HCT116 (cell line): ENCODE results near the gene ATXN7L2. TPM values are rescaled to one million over a fixed set of nuclear protein-coding genes. Genes with fewer than 3 reads are reported as not detected.

ENCODE experiments used
- ATAC-seq: fragments of 200-7000 bp; cut with Tn5 transposase; 2 replicates; pipeline ENCODE4 v1.9.1; 2020; ENCODE audit warnings: mild to moderate bottlenecking, moderate library complexity
- BruUV-seq: library from RNA; stranded (reverse); fragments of 400-500 nt; replicated peaks from 2 replicates; lab custom pipeline; 2021; lab: Mats Ljungman, UMichigan
- CTCF ChIA-PET: fragments of 300-600 bp; sonication (Branson Sonifier 250); formaldehyde crosslinking; loops from one replicate; lab custom pipeline; 2021; ENCODE audit warnings: antibody characterized with exemption; lab: Charles Lee
- POLR2A ChIA-PET: fragments of 300-600, 350-600 bp; sonication (Branson Sonifier 250); formaldehyde crosslinking; loops from one replicate; lab custom pipeline; 2021; ENCODE audit warnings: antibody characterized with exemption; lab: Charles Lee
- RAD21 ChIA-PET, 2 experiments: fragments of 300-600 bp; sonication (Branson Sonifier 250); formaldehyde crosslinking; loops; one replicate each; lab custom pipeline; 2023; ENCODE audit warnings: low total read pairs in 2 of 2; ENCODE audit not compliant: uncharacterized antibody in 2 of 2, unreplicated experiment in 2 of 2, low non-redundant PET in 1 of 2; lab: Charles Lee
- DNase-seq: peaks from one replicate; pipeline ENCODE4 v3.0.0-alpha.2; 2010; ENCODE audit warnings: low read depth, low spot score
- H2AFZ ChIP-seq: fragments of 200-600 bp; shearing (Covaris generic), sonication (generic); 2 replicates; pipeline ENCODE4 v1.6.1; 2017; ENCODE audit warnings: low read depth, mixed run types, mixed read lengths, antibody characterized with exemption, low read length; ENCODE audit not compliant: poor library complexity, severe bottlenecking
- H3K27ac ChIP-seq: 2 replicates; pipeline ENCODE4 v1.5.1; 2012; ENCODE audit warnings: low read depth, low read length
- H3K27me3 ChIP-seq: fragments of 200-600 bp; sonication (generic); 2 replicates; pipeline ENCODE4 v1.6.1; 2016; ENCODE audit warnings: mixed run types, low read length, mixed read lengths; ENCODE audit not compliant: insufficient read depth
- H3K36me3 ChIP-seq, 2 experiments: fragments of 200-500 bp in 1 of 2; fragments of 200-600 bp in 1 of 2; sonication (Bioruptor generic) in 1 of 2; sonication (generic) in 1 of 2; 2 replicates each; pipeline versions ENCODE4 v1.5.1 to v1.6.1; 2014 to 2016; ENCODE audit warnings: low read length in 2 of 2, inconsistent platforms in 1 of 2, mixed read lengths in 1 of 2, mixed run types in 1 of 2; ENCODE audit not compliant: insufficient read depth in 2 of 2, control insufficient read depth in 1 of 2
- H3K4me1 ChIP-seq, 2 experiments: fragments of 200-600 bp in 1 of 2; sonication (generic) in 1 of 2; 2 replicates each; pipeline versions ENCODE4 v1.5.1 to v1.6.1; 2012 to 2017; ENCODE audit warnings: low read length in 2 of 2, inconsistent platforms in 1 of 2, mild to moderate bottlenecking in 1 of 2, mixed read lengths in 1 of 2, mixed run types in 1 of 2, moderate library complexity in 1 of 2; ENCODE audit not compliant: insufficient read depth in 2 of 2, control insufficient read depth in 1 of 2
- H3K4me2 ChIP-seq: fragments of 200-600 bp; sonication (generic); 2 replicates; pipeline ENCODE4 v1.6.1; 2017; ENCODE audit warnings: mixed run types, low read length, mixed read lengths
- H3K4me3 ChIP-seq, 2 experiments: fragments of 200-600 bp in 1 of 2; sonication (generic) in 1 of 2; replicated peaks in 1 of 2; 2 replicates each; pipeline ENCODE4 v1.5.1; 2011 to 2016; ENCODE audit warnings: low read length in 2 of 2, control low read depth in 1 of 2, low read depth in 1 of 2, mild to moderate bottlenecking in 1 of 2, mixed read lengths in 1 of 2, mixed run types in 1 of 2
- H3K79me2 ChIP-seq: fragments of 200-600 bp; sonication (generic); 2 replicates; pipeline ENCODE4 v1.6.1; 2017; ENCODE audit warnings: mild to moderate bottlenecking, mixed run types, low read length, moderate library complexity, mixed read lengths; ENCODE audit not compliant: insufficient read depth
- H3K9ac ChIP-seq: fragments of 200-600 bp; sonication (generic); 2 replicates; pipeline ENCODE4 v1.6.1; 2016; ENCODE audit warnings: low read length, mixed read lengths
- H3K9me2 ChIP-seq: fragments of 200-600 bp; sonication (generic), shearing (Covaris generic); 2 replicates; pipeline ENCODE4 v1.6.1; 2017; ENCODE audit warnings: mixed run types, mild to moderate bottlenecking, moderate library complexity; ENCODE audit not compliant: insufficient read depth
- H3K9me3 ChIP-seq, 2 experiments: fragments of 200-500 bp in 1 of 2; fragments of 200-600 bp in 1 of 2; sonication (Bioruptor generic) in 1 of 2; sonication (generic) in 1 of 2; 2 replicates each; pipeline ENCODE4 v1.6.1; 2014 to 2017; ENCODE audit warnings: low read length in 2 of 2, mixed read lengths in 2 of 2, inconsistent platforms in 1 of 2, low read depth in 1 of 2, mild to moderate bottlenecking in 1 of 2, mixed run types in 1 of 2, moderate library complexity in 1 of 2; ENCODE audit not compliant: control insufficient read depth in 1 of 2, insufficient read depth in 1 of 2
- H4K20me1 ChIP-seq: fragments of 200-600 bp; sonication (generic), shearing (Covaris generic); 2 replicates; pipeline ENCODE4 v1.6.1; 2017; ENCODE audit warnings: mixed run types, mild to moderate bottlenecking, moderate library complexity; ENCODE audit not compliant: insufficient read depth
- CBX3 ChIP-seq: IDR thresholded peaks from 2 replicates; pipeline ENCODE4 v1.6.1; 2012; ENCODE audit warnings: low read depth
- CEBPB ChIP-seq: IDR thresholded peaks from 2 replicates; pipeline ENCODE4 v1.6.1; 2012; ENCODE audit warnings: low read depth
- EGR1 ChIP-seq: IDR thresholded peaks from 2 replicates; pipeline ENCODE4 v1.6.1; 2012; ENCODE audit warnings: low read depth
- EZH2phosphoT487 ChIP-seq: fragments of 200-600 bp; IDR thresholded peaks from 2 replicates; pipeline ENCODE4 v1.6.1; 2018; ENCODE audit warnings: antibody characterized with exemption, borderline replicate concordance
- FOSL1 ChIP-seq: IDR thresholded peaks from 2 replicates; pipeline ENCODE4 v1.6.1; 2012; ENCODE audit warnings: low read depth
- JUND ChIP-seq: IDR thresholded peaks from 2 replicates; pipeline ENCODE4 v1.6.1; 2012
- RAD21 ChIP-seq: IDR thresholded peaks from 2 replicates; pipeline ENCODE4 v1.6.1; 2012; ENCODE audit warnings: low read depth, mild to moderate bottlenecking
- SRF ChIP-seq: IDR thresholded peaks from 2 replicates; pipeline ENCODE4 v1.6.1; 2012; ENCODE audit warnings: low read depth
- ZFX ChIP-seq: fragments of 450-650 bp; IDR thresholded peaks from 2 replicates; pipeline ENCODE4 v1.6.1; 2017
- intact Hi-C: fragments of 100-400 bp; cut with micrococcal nuclease; formaldehyde crosslinking; loops from 2 replicates; pipeline ENCODE4 v1.10.0; 2022
- total RNA-seq: library from RNA; stranded (reverse); gene quantifications from one replicate; pipeline ENCODE4 v1.2.1, GENCODE V29; 2021; ENCODE audit not compliant: unreplicated experiment
- TF ChIP-seq, protein P1 (sequence below): IDR thresholded peaks from 2 replicates; pipeline ENCODE4 v1.6.1; 2012
- TF ChIP-seq, protein P2 (sequence below): IDR thresholded peaks from 2 replicates; pipeline ENCODE4 v1.6.1; 2012; ENCODE audit warnings: low read depth
- TF ChIP-seq, protein P3 (sequence below), 3 experiments: fragments of 200-600 bp in 1 of 3; sonication (generic) in 1 of 3; IDR thresholded peaks in 2 of 3; conservative IDR thresholded peaks in 1 of 3; 2 replicates each; pipeline ENCODE4 v1.5.1; 2012 to 2017; ENCODE audit warnings: low read depth in 2 of 3, low read length in 2 of 3, antibody characterized with exemption in 1 of 3, borderline replicate concordance in 1 of 3, control low read depth in 1 of 3, mild to moderate bottlenecking in 1 of 3, mixed read lengths in 1 of 3, mixed run types in 1 of 3, moderate library complexity in 1 of 3; ENCODE audit not compliant: insufficient read depth in 1 of 3
- TF ChIP-seq, protein P4 (sequence below): IDR thresholded peaks from 2 replicates; pipeline ENCODE4 v1.6.1; 2012

ATXN7L2 gene
- total RNA-seq, 1 experiment from 2014 or later, result 7.2 TPM

DNA sequence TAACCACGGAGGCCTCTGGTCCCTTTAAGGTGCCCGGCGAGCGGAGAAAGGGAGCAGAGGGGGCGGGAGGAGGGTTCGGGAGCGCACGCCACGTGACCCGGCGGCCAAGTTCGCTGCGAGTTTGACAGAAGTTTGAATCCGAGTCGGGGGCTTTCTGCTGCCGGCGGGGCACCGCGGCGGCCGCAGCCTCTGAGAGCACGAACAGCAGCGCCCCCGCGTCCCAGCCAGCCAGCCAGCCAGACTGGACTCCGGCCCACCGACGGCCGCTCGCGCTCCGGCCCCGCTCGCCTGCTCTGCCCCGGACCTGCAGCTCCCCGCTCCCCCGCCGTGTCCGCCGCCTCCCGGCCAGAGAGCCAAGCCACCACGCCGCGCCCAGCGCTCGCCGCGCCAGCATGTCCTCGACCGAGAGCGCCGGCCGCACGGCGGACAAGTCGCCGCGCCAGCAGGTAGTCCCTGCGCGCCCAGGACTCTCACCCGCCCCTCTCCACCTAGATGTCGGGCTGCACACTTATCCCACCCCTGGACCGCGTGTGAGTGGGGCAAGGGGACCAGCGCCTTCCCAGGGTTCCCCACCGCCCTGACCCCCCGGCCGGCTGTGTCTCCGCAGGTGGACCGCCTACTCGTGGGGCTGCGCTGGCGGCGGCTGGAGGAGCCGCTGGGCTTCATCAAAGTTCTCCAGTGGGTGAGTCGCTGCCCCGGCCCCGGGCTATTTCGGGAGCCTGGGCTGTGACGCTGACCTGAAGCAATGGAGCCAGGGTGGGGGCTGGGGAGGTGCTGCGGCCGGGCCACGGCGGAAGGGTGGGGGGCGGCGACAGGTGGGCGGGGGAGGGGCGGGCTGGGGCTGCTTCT, 17.0 kb upstream of the ATXN7L2 start, which contains the start of gene SYPL2:
SYPL2 (plus strand) TSS at position 95 of the 849 bp plus-strand sequence; CDS start at position 393, 298 bp downstream.
- Histone ChIP-seq H3K9me3 (no peaks in the 10 kb centered on the region), H3K4me1 (peaks cover 0 to 10% of the 10 kb centered on the region in 2 experiments; a peak in 1 of 4 replicates), H3K4me2 (peak within 1 kb of the TSS; percentile 77), H3K36me3 (no peaks in the 10 kb centered on the region), H3K79me2 (no peaks in the 10 kb centered on the region), H3K4me3 (peak within 1 kb of the TSS; percentile 46 to 54), H3K9ac (peak within 1 kb of the TSS; percentile 29; the same call in 1 of the 2 replicates), H2AFZ (no peak within 1 kb of the TSS), H3K9me2 (no peaks in the 10 kb centered on the region), H3K27ac (no peak within 1 kb of the TSS), H3K27me3 (peaks cover 25% of the 10 kb centered on the region)
- intact Hi-C loops, result no loop called here
- RAD21 ChIA-PET, result no interaction called here
- ATAC-seq, result peak; percentile 82
- no peak for DNase-seq
- CTCF ChIA-PET, result no interaction called here
- no TSS peak for BruUV-seq
- POLR2A ChIA-PET, result no interaction called here
- TF ChIP-seq, protein P1, sequence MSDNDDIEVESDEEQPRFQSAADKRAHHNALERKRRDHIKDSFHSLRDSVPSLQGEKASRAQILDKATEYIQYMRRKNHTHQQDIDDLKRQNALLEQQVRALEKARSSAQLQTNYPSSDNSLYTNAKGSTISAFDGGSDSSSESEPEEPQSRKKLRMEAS, result peak; percentile 76
- no peak for TF ChIP-seq EZH2phosphoT487
- TF ChIP-seq SRF, result no peak
- TF ChIP-seq, all 23 proteins: peak for 1
- H4K20me1 ChIP-seq, result no peaks in the 10 kb centered on the region

DNA sequence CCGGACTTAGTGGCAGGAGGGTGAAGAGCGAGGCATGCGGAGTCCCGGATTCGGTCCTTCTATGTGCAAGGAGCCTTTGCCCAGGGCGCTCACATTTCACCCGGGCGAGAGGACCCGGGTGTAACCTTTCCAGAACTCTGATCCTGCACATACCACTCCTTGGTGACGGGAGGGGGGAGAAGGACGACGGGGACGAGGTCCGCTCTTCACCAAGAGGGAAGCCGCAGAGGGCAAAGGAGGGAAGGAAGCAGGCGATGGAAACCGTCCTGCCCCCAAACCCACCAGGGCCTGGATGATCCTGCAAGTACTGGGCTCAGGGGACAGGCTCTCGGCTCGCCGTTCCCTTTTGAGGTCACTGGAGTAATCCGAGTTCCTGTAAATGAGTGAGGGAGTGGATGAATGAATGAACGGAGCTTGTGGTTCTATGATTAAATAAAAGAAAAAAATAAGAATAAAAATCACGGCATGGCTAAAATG, 16.4 kb upstream of the ATXN7L2 start:
- no peaks in the 10 kb centered on the region for H3K9me3 ChIP-seq
- no peaks in the 10 kb centered on the region for H3K9me2 ChIP-seq
- no peak overlapping the region for H3K4me2 ChIP-seq
- no peaks in the 10 kb centered on the region for H3K36me3 ChIP-seq
- H2AFZ ChIP-seq, result no peak overlapping the region
- ATAC-seq, result no peak
- no TSS peak for BruUV-seq
- peaks cover 0 to 10% of the 10 kb centered on the region in 2 experiments; a peak in 1 of 4 replicates for H3K4me1 ChIP-seq
- no peak overlapping the region for H3K9ac ChIP-seq
- H4K20me1 ChIP-seq, result no peaks in the 10 kb centered on the region
- no peaks in the 10 kb centered on the region for H3K79me2 ChIP-seq
- ChIA-PET RAD21 (no interaction called here), POLR2A (no interaction called here), CTCF (no interaction called here)
- H3K27ac ChIP-seq, result no peak overlapping the region
- no peak overlapping the region for H3K4me3 ChIP-seq
- TF ChIP-seq EZH2phosphoT487, result no peak
- TF ChIP-seq, protein P2, sequence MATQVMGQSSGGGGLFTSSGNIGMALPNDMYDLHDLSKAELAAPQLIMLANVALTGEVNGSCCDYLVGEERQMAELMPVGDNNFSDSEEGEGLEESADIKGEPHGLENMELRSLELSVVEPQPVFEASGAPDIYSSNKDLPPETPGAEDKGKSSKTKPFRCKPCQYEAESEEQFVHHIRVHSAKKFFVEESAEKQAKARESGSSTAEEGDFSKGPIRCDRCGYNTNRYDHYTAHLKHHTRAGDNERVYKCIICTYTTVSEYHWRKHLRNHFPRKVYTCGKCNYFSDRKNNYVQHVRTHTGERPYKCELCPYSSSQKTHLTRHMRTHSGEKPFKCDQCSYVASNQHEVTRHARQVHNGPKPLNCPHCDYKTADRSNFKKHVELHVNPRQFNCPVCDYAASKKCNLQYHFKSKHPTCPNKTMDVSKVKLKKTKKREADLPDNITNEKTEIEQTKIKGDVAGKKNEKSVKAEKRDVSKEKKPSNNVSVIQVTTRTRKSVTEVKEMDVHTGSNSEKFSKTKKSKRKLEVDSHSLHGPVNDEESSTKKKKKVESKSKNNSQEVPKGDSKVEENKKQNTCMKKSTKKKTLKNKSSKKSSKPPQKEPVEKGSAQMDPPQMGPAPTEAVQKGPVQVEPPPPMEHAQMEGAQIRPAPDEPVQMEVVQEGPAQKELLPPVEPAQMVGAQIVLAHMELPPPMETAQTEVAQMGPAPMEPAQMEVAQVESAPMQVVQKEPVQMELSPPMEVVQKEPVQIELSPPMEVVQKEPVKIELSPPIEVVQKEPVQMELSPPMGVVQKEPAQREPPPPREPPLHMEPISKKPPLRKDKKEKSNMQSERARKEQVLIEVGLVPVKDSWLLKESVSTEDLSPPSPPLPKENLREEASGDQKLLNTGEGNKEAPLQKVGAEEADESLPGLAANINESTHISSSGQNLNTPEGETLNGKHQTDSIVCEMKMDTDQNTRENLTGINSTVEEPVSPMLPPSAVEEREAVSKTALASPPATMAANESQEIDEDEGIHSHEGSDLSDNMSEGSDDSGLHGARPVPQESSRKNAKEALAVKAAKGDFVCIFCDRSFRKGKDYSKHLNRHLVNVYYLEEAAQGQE, result no peak
- no peak for TF ChIP-seq EGR1
- no peak for TF ChIP-seq CEBPB
- TF ChIP-seq, protein P3, sequence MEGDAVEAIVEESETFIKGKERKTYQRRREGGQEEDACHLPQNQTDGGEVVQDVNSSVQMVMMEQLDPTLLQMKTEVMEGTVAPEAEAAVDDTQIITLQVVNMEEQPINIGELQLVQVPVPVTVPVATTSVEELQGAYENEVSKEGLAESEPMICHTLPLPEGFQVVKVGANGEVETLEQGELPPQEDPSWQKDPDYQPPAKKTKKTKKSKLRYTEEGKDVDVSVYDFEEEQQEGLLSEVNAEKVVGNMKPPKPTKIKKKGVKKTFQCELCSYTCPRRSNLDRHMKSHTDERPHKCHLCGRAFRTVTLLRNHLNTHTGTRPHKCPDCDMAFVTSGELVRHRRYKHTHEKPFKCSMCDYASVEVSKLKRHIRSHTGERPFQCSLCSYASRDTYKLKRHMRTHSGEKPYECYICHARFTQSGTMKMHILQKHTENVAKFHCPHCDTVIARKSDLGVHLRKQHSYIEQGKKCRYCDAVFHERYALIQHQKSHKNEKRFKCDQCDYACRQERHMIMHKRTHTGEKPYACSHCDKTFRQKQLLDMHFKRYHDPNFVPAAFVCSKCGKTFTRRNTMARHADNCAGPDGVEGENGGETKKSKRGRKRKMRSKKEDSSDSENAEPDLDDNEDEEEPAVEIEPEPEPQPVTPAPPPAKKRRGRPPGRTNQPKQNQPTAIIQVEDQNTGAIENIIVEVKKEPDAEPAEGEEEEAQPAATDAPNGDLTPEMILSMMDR (IDR thresholded peaks at IDR 0.05 in 2 of 3, conservative IDR thresholded peaks at IDR 0.05 in 1 of 3; ENCODE audit: borderline replicate concordance in 1 of 3, insufficient read depth in 1 of 3, low read depth in 2 of 3, low read length in 2 of 3), result no peak
- no peak for TF ChIP-seq CBX3
- TF ChIP-seq, protein P1, result no peak
- TF ChIP-seq RAD21, result no peak
- TF ChIP-seq, protein P4, sequence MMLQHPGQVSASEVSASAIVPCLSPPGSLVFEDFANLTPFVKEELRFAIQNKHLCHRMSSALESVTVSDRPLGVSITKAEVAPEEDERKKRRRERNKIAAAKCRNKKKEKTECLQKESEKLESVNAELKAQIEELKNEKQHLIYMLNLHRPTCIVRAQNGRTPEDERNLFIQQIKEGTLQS, result no peak
- TF ChIP-seq ZFX, result no peak
- no peak for TF ChIP-seq JUND
- TF ChIP-seq FOSL1, result no peak
- peaks cover 31% of the 10 kb centered on the region for H3K27me3 ChIP-seq
- intact Hi-C loops, result no loop called here
- no peak for DNase-seq
